SK-N-SH (cell line): ENCODE results near the gene PRMT9. TPM values are rescaled to one million over a fixed set of nuclear protein-coding genes. Genes with fewer than 3 reads are reported as not detected.

Source experiments
- CTCF ChIA-PET: fragments of 300-600, 350-600 bp; formaldehyde crosslinking; extraction: SDS; loops from one replicate; lab custom pipeline; 2021; lab: Yijun Ruan, JAX
- POLR2A ChIA-PET: fragments of 350-600 bp; sonication (Branson Sonifier 250); formaldehyde crosslinking; extraction: SDS; loops from one replicate; lab custom pipeline; 2020; ENCODE audit warnings: antibody characterized with exemption, inconsistent platforms; lab: Yijun Ruan, JAX
- DNase-seq: peaks from one replicate; pipeline ENCODE4 v3.0.0; 2012
- H2AFZ ChIP-seq: fragments of 200-600 bp; sonication (generic); 2 replicates; pipeline ENCODE4 v1.8.1; 2016; ENCODE audit warnings: antibody characterized with exemption, mild to moderate bottlenecking, low read depth
- H3F3A ChIP-seq: fragments of 200-600 bp; sonication (generic); replicated peaks from 2 replicates; pipeline ENCODE3; 2016; ENCODE audit warnings: antibody characterized with exemption, mild to moderate bottlenecking; ENCODE audit not compliant: insufficient read depth
- H3K27ac ChIP-seq, 2 experiments: fragments of 200-500 bp in 1 of 2; fragments of 200-600 bp in 1 of 2; sonication (Bioruptor generic) in 1 of 2; sonication (generic), shearing (Covaris generic) in 1 of 2; 2 replicates each; pipeline versions ENCODE4 v1.5.1 to v1.6.1; 2014 to 2016; ENCODE audit warnings: low read depth in 2 of 2, inconsistent platforms in 1 of 2, low read length in 1 of 2, mild to moderate bottlenecking in 1 of 2, mixed read lengths in 1 of 2
- H3K27me3 ChIP-seq: fragments of 200-600 bp; sonication (generic), shearing (Covaris generic); 2 replicates; pipeline ENCODE4 v1.6.1; 2016; ENCODE audit warnings: mixed run types; ENCODE audit not compliant: insufficient read depth
- H3K36me3 ChIP-seq, 2 experiments: fragments of 200-500 bp in 1 of 2; fragments of 200-600 bp in 1 of 2; sonication (Bioruptor generic) in 1 of 2; sonication (generic) in 1 of 2; replicated peaks in 1 of 2; 2 replicates each; pipeline versions ENCODE3 to v1.5.1; 2014 to 2016; ENCODE audit warnings: low read length in 1 of 2, mild to moderate bottlenecking in 1 of 2; ENCODE audit not compliant: insufficient read depth in 2 of 2, control insufficient read depth in 1 of 2
- H3K4me1 ChIP-seq, 2 experiments: fragments of 200-500 bp in 1 of 2; fragments of 200-600 bp in 1 of 2; sonication (Bioruptor generic) in 1 of 2; sonication (generic), shearing (Covaris generic) in 1 of 2; 2 replicates each; pipeline versions ENCODE4 v1.5.1 to v1.6.1; 2014 to 2016; ENCODE audit warnings: low read depth in 1 of 2, low read length in 1 of 2, mixed run types in 1 of 2; ENCODE audit not compliant: insufficient read depth in 2 of 2, control insufficient read depth in 1 of 2
- H3K4me2 ChIP-seq: fragments of 200-600 bp; sonication (generic), shearing (Covaris generic); 2 replicates; pipeline ENCODE4 v1.6.1; 2017; ENCODE audit warnings: mixed run types
- H3K4me3 ChIP-seq, 2 experiments: fragments of 200-500 bp in 1 of 2; fragments of 200-600 bp in 1 of 2; sonication (Bioruptor generic) in 1 of 2; sonication (generic), shearing (Covaris generic) in 1 of 2; 2 replicates each; pipeline versions ENCODE4 v1.5.1 to v1.8.1; 2014 to 2016; ENCODE audit warnings: low read depth in 2 of 2, inconsistent platforms in 1 of 2, low read length in 1 of 2, mild to moderate bottlenecking in 1 of 2, mixed read lengths in 1 of 2, moderate library complexity in 1 of 2
- H3K79me2 ChIP-seq: fragments of 200-600 bp; sonication (generic); 2 replicates; pipeline ENCODE4 v1.8.1; 2017; ENCODE audit warnings: mild to moderate bottlenecking; ENCODE audit not compliant: insufficient read depth
- H3K9ac ChIP-seq: fragments of 200-600 bp; sonication (generic); 2 replicates; pipeline ENCODE4 v1.6.1; 2017; ENCODE audit warnings: mixed run types
- H3K9me2 ChIP-seq: fragments of 200-600 bp; sonication (generic); 2 replicates; pipeline ENCODE4 v1.6.1; 2017; ENCODE audit warnings: mixed run types
- H3K9me3 ChIP-seq: fragments of 200-600 bp; sonication (generic); 2 replicates; pipeline ENCODE4 v1.6.1; 2017; ENCODE audit warnings: mixed run types, mild to moderate bottlenecking, moderate library complexity
- H4K20me1 ChIP-seq: fragments of 200-600 bp; sonication (generic); 2 replicates; pipeline ENCODE4 v1.6.1; 2017; ENCODE audit warnings: mild to moderate bottlenecking, mixed run types; ENCODE audit not compliant: insufficient read depth
- CHD2 ChIP-seq: fragments of 150-350 bp; IDR thresholded peaks from 2 replicates; pipeline ENCODE4 v1.6.1; 2018; ENCODE audit warnings: low read length; ENCODE audit not compliant: partially characterized antibody
- ELF1 ChIP-seq: IDR thresholded peaks from 2 replicates; pipeline ENCODE4 v1.4.0; 2012
- EP300 ChIP-seq, 2 experiments: IDR thresholded peaks; 2 replicates each; pipeline versions ENCODE4 v1.4.0 to v1.6.1; 2012; ENCODE audit warnings: borderline replicate concordance in 1 of 2, low read depth in 1 of 2, low read length in 1 of 2
- EZH2phosphoT487 ChIP-seq: fragments of 200-600 bp; sonication (generic); IDR thresholded peaks from 2 replicates; pipeline ENCODE4 v1.6.1; 2017; ENCODE audit warnings: low read depth, mixed run types, mild to moderate bottlenecking, antibody characterized with exemption, moderate library complexity, borderline replicate concordance
- FOSL2 ChIP-seq: IDR thresholded peaks from 2 replicates; pipeline ENCODE4 v1.4.0; 2012; ENCODE audit warnings: low read depth, mild to moderate bottlenecking, moderate library complexity, borderline replicate concordance
- FOXJ3 ChIP-seq: sonication (generic); formaldehyde crosslinking; IDR thresholded peaks from 2 replicates; pipeline ENCODE4 v1.5.1; 2020; ENCODE audit warnings: mild to moderate bottlenecking, missing genetic modification reagents
- FOXM1 ChIP-seq: IDR thresholded peaks from 2 replicates; pipeline ENCODE4 v1.4.0; 2012; ENCODE audit warnings: low read depth, mild to moderate bottlenecking
- GABPA ChIP-seq: IDR thresholded peaks from 2 replicates; pipeline ENCODE4 v1.4.0; 2012; ENCODE audit warnings: low read depth, mild to moderate bottlenecking
- MEF2A ChIP-seq: IDR thresholded peaks from 2 replicates; pipeline ENCODE4 v1.4.0; 2012; ENCODE audit warnings: low read depth, borderline replicate concordance
- MXI1 ChIP-seq: IDR thresholded peaks from 2 replicates; pipeline ENCODE4 v1.6.1; 2012; ENCODE audit warnings: mild to moderate bottlenecking, low read depth, low read length, improper control_type of control experiment
- NFIC ChIP-seq: IDR thresholded peaks from 2 replicates; pipeline ENCODE4 v1.4.0; 2012; ENCODE audit warnings: borderline replicate concordance
- NRF1 ChIP-seq: IDR thresholded peaks from 2 replicates; pipeline ENCODE4 v1.6.1; 2012; ENCODE audit warnings: low read depth, mild to moderate bottlenecking, low read length
- POLR2AphosphoS5 ChIP-seq: IDR thresholded peaks from 2 replicates; pipeline ENCODE4 v1.6.1; 2012; ENCODE audit warnings: low read depth, low read length
- RFX5 ChIP-seq: IDR thresholded peaks from 2 replicates; pipeline ENCODE4 v1.6.1; 2012; ENCODE audit warnings: mild to moderate bottlenecking, improper control_type of control experiment, low read length
- RXRA ChIP-seq: IDR thresholded peaks from 2 replicates; pipeline ENCODE4 v1.4.0; 2012; ENCODE audit warnings: low read depth, mild to moderate bottlenecking, borderline replicate concordance
- SMC3 ChIP-seq: IDR thresholded peaks from 2 replicates; pipeline ENCODE4 v1.6.1; 2012; ENCODE audit warnings: low read depth, low read length, improper control_type of control experiment
- TAF1 ChIP-seq: IDR thresholded peaks from 2 replicates; pipeline ENCODE4 v1.6.1; 2012; ENCODE audit warnings: low read depth, mild to moderate bottlenecking, low read length, moderate library complexity, borderline replicate concordance
- TCF12 ChIP-seq: IDR thresholded peaks from 2 replicates; pipeline ENCODE4 v1.4.0; 2012
- TEAD4 ChIP-seq: IDR thresholded peaks from 2 replicates; pipeline ENCODE4 v1.4.0; 2012; ENCODE audit warnings: mild to moderate bottlenecking, borderline replicate concordance; ENCODE audit not compliant: insufficient read depth
- YY1 ChIP-seq: IDR thresholded peaks from 2 replicates; pipeline ENCODE4 v1.4.0; 2012; ENCODE audit warnings: low read depth, mild to moderate bottlenecking
- WGBS: methylation state at CpG from one replicate; pipeline ENCODE4 v1.1.6; 2017; ENCODE audit warnings: low lambda C conversion rate; 5-methylcytosine and 5-hydroxymethylcytosine counted together
- polyA plus RNA-seq, 3 experiments: library from polyadenylated mRNA; depleted of rRNA; stranded (reverse); fragments of >200 nt; gene quantifications; 2 replicates each; pipeline ENCODE4 v1.2.3, GENCODE V29; 2012
- TF ChIP-seq, protein P1 (sequence below): fragments of 150-350 bp; IDR thresholded peaks from 2 replicates; pipeline ENCODE4 v1.6.1; 2017; ENCODE audit warnings: antibody characterized with exemption, low read length, low read depth, borderline replicate concordance
- TF ChIP-seq, protein P2 (sequence below): IDR thresholded peaks from 2 replicates; pipeline ENCODE4 v1.4.0; 2012; ENCODE audit warnings: low read depth, borderline replicate concordance
- TF ChIP-seq, protein P3 (sequence below): IDR thresholded peaks from 2 replicates; pipeline ENCODE4 v1.4.0; 2012; ENCODE audit warnings: low read depth
- TF ChIP-seq, protein P4 (sequence below): fragments of 150-350 bp; IDR thresholded peaks from 2 replicates; pipeline ENCODE4 v1.6.1; 2016; ENCODE audit warnings: mild to moderate bottlenecking, low read depth, low read length

PRMT9 gene
- polyA plus RNA-seq, 1 of the 3 experiments (the other 2 are of a cell fraction): 3.9 TPM

DNA sequence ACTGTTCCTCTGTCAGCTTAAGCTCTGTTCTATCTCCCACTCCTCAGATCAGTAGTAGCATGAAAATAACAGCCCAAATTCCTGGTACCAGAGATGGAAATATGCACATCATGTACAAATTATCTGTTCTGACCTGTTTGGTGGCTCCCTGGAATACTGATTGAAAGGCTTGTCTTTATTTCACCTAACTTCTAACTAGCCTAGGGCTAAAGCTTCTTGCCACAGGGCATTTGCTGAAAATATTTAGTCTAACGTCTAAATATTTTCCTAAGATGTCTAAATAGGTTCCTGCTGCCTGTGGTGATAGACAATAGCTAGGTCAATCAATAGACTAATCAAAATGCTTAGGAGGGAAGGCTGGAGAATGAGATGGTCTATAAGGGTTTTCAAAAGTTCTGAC, 12.9 kb upstream of the PRMT9 start:
- POLR2A ChIA-PET: no interaction called here
- no peak overlapping the region for H3K9ac ChIP-seq
- no peak overlapping the region for H2AFZ ChIP-seq
- no peak overlapping the region for H3K4me3 ChIP-seq
- DNase-seq: no peak
- 19% methylated on average over 1 of the region's 1 CpG for WGBS
- H3K79me2 ChIP-seq: no peaks in the 10 kb centered on the region
- no peaks in the 10 kb centered on the region for H3K9me2 ChIP-seq
- H4K20me1 ChIP-seq: no peaks in the 10 kb centered on the region
- TF ChIP-seq, protein P1, sequence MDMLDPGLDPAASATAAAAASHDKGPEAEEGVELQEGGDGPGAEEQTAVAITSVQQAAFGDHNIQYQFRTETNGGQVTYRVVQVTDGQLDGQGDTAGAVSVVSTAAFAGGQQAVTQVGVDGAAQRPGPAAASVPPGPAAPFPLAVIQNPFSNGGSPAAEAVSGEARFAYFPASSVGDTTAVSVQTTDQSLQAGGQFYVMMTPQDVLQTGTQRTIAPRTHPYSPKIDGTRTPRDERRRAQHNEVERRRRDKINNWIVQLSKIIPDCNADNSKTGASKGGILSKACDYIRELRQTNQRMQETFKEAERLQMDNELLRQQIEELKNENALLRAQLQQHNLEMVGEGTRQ: no peak
- TF ChIP-seq NRF1 (no peak), RXRA (no peak), MEF2A (no peak), TCF12 (no peak), RFX5 (no peak), TAF1 (no peak)
- no peaks in the 10 kb centered on the region for H3K4me1 ChIP-seq
- no peaks in the 10 kb centered on the region for H3K27me3 ChIP-seq
- H3K36me3 ChIP-seq: no peaks in the 10 kb centered on the region
- peaks cover 8% of the 10 kb centered on the region; the same call in 1 of the 2 replicates for H3K9me3 ChIP-seq
- CTCF ChIA-PET: interaction anchor here (1.2 to 7.8 kb wide), 2 partner anchors 11 to 170 kb away, joined by 6 to 40 read pairs; no protein-coding TSS in a partner anchor
- no peaks in the 10 kb centered on the region for H3F3A ChIP-seq
- H3K4me2 ChIP-seq: no peak overlapping the region
- H3K27ac ChIP-seq: no peak overlapping the region

DNA sequence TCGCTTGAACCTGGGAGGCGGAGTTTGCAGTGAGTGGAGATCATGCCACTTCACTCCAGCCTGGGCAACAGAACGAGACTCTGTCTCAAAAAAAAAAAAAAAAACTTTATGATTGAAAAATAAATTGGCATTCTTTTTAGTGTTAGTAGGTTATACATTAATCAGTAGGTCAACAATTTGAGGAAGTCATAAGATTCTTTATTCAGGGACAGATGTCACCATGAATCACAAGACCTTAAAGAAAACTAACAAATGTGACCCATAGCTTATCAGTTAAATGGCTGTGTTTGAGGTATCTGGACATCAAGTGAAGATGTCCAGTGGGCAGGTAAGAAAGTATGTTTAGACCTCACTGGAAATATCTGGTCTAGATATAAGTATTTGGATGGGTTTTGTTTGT, 9.3 kb upstream of the PRMT9 start:
- H3K27me3 ChIP-seq: no peaks in the 10 kb centered on the region
- POLR2A ChIA-PET: no interaction called here
- H3K79me2 ChIP-seq: no peaks in the 10 kb centered on the region
- H3K9me3 ChIP-seq: no peaks in the 10 kb centered on the region
- CTCF ChIA-PET: interaction anchor here (0.7 to 7.8 kb wide), 4 partner anchors 15 to 173 kb away, joined by 3 to 40 read pairs (median 4); no protein-coding TSS in a partner anchor
- no peaks in the 10 kb centered on the region for H3K36me3 ChIP-seq
- no peak overlapping the region for H3K27ac ChIP-seq
- 69% methylated on average over 3 of the region's 3 CpGs for WGBS
- no peak overlapping the region for H2AFZ ChIP-seq
- no peaks in the 10 kb centered on the region for H3F3A ChIP-seq
- H3K4me2 ChIP-seq: no peak overlapping the region
- H3K4me1 ChIP-seq: no peaks in the 10 kb centered on the region
- H4K20me1 ChIP-seq: no peaks in the 10 kb centered on the region
- DNase-seq: no peak
- no peak overlapping the region for H3K9ac ChIP-seq
- no peaks in the 10 kb centered on the region for H3K9me2 ChIP-seq
- no peak overlapping the region for H3K4me3 ChIP-seq
- TF ChIP-seq NFIC: no peak
- TF ChIP-seq, protein P2, sequence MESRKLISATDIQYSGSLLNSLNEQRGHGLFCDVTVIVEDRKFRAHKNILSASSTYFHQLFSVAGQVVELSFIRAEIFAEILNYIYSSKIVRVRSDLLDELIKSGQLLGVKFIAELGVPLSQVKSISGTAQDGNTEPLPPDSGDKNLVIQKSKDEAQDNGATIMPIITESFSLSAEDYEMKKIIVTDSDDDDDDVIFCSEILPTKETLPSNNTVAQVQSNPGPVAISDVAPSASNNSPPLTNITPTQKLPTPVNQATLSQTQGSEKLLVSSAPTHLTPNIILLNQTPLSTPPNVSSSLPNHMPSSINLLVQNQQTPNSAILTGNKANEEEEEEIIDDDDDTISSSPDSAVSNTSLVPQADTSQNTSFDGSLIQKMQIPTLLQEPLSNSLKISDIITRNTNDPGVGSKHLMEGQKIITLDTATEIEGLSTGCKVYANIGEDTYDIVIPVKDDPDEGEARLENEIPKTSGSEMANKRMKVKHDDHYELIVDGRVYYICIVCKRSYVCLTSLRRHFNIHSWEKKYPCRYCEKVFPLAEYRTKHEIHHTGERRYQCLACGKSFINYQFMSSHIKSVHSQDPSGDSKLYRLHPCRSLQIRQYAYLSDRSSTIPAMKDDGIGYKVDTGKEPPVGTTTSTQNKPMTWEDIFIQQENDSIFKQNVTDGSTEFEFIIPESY: no peak
- TF ChIP-seq RXRA: no peak
- TF ChIP-seq EZH2phosphoT487: no peak
- TF ChIP-seq, protein P3, sequence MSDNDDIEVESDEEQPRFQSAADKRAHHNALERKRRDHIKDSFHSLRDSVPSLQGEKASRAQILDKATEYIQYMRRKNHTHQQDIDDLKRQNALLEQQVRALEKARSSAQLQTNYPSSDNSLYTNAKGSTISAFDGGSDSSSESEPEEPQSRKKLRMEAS: no peak
- no peak for TF ChIP-seq FOXJ3 (CRISPR knock-in tag)
- TF ChIP-seq, protein P1: no peak
- TF ChIP-seq FOSL2: no peak
- no peak for TF ChIP-seq POLR2AphosphoS5
- TF ChIP-seq YY1: no peak
- no peak for TF ChIP-seq EP300 (IDR thresholded peaks at IDR 0.05; ENCODE audit: borderline replicate concordance in 1 of 2, low read depth in 1 of 2, low read length in 1 of 2)
- no peak for TF ChIP-seq TEAD4
- TF ChIP-seq MXI1: no peak
- no peak for TF ChIP-seq GABPA
- no peak for TF ChIP-seq ELF1
- no peak for TF ChIP-seq FOXM1
- no peak for TF ChIP-seq CHD2
- TF ChIP-seq SMC3: no peak
- TF ChIP-seq TCF12: no peak
- TF ChIP-seq, protein P4, sequence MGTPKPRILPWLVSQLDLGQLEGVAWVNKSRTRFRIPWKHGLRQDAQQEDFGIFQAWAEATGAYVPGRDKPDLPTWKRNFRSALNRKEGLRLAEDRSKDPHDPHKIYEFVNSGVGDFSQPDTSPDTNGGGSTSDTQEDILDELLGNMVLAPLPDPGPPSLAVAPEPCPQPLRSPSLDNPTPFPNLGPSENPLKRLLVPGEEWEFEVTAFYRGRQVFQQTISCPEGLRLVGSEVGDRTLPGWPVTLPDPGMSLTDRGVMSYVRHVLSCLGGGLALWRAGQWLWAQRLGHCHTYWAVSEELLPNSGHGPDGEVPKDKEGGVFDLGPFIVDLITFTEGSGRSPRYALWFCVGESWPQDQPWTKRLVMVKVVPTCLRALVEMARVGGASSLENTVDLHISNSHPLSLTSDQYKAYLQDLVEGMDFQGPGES: no peak
